Panc1 (cell line): ENCODE measurements around the gene NBPF1. TPM values are rescaled to one million over a fixed set of nuclear protein-coding genes. Genes with fewer than 3 reads are reported as not detected.
"Not testable (repeated sequence)": the region's sequence is repeated elsewhere in the genome, so short reads cannot be mapped to it uniquely, and the experiment has no call there.

Experiments used
- ATAC-seq: fragments of 200-7000 bp; cut with Tn5 transposase; 2 replicates; pipeline ENCODE4 v1.9.1; 2020; ENCODE audit warnings: mild to moderate bottlenecking, moderate library complexity
- BruUV-seq: library from RNA; stranded (reverse); fragments of 400-500 nt; replicated peaks from 2 replicates; lab custom pipeline; 2021; lab: Mats Ljungman, UMichigan
- CTCF ChIA-PET: fragments of 300-600 bp; sonication (Branson Sonifier 250); formaldehyde crosslinking; loops from one replicate; lab custom pipeline; 2022; ENCODE audit warnings: antibody characterized with exemption; lab: Charles Lee
- POLR2A ChIA-PET: fragments of 300-600 bp; sonication (Branson Sonifier 250); formaldehyde crosslinking; loops from one replicate; lab custom pipeline; 2022; ENCODE audit warnings: antibody characterized with exemption; lab: Charles Lee
- DNase-seq: peaks from one replicate; pipeline ENCODE4 v3.0.0-alpha.2; 2010; ENCODE audit warnings: low read depth, low spot score
- H3K27ac ChIP-seq: 2 replicates; pipeline ENCODE4 v1.5.1; 2011; ENCODE audit warnings: mild to moderate bottlenecking, low read length, inconsistent platforms
- H3K27me3 ChIP-seq: fragments of 200-500 bp; sonication (Bioruptor generic); 2 replicates; pipeline ENCODE4 v1.6.0; 2014; ENCODE audit warnings: low read length, inconsistent platforms; ENCODE audit not compliant: control insufficient read depth, insufficient read depth
- H3K36me3 ChIP-seq: fragments of 200-500 bp; sonication (Bioruptor generic); 2 replicates; pipeline ENCODE4 v1.5.1; 2014; ENCODE audit warnings: inconsistent platforms, mild to moderate bottlenecking, low read length, moderate library complexity; ENCODE audit not compliant: control insufficient read depth, insufficient read depth
- H3K4me1 ChIP-seq: 2 replicates; pipeline ENCODE4 v1.5.1; 2011; ENCODE audit warnings: inconsistent platforms, mild to moderate bottlenecking, low read length, moderate library complexity; ENCODE audit not compliant: control insufficient read depth, insufficient read depth
- H3K4me3 ChIP-seq, 2 experiments: 2 replicates each; pipeline ENCODE4 v1.5.1; 2011 to 2012; ENCODE audit warnings: low read depth in 2 of 2, low read length in 2 of 2, mild to moderate bottlenecking in 2 of 2, inconsistent platforms in 1 of 2, moderate library complexity in 1 of 2
- H3K9me3 ChIP-seq: fragments of 200-500 bp; sonication (Bioruptor generic); 2 replicates; pipeline ENCODE4 v1.5.1; 2014; ENCODE audit warnings: low read depth, mild to moderate bottlenecking, inconsistent platforms, low read length, moderate library complexity; ENCODE audit not compliant: control insufficient read depth, insufficient read depth
- POLR2AphosphoS5 ChIP-seq: IDR thresholded peaks from 2 replicates; pipeline ENCODE4 v1.6.1; 2012; ENCODE audit warnings: mild to moderate bottlenecking, low read depth, low read length, moderate library complexity
- SIN3A ChIP-seq: IDR thresholded peaks from 2 replicates; pipeline ENCODE4 v1.6.1; 2012; ENCODE audit warnings: low read depth, mild to moderate bottlenecking, low read length, moderate library complexity, borderline replicate concordance; ENCODE audit not compliant: insufficient read depth
- TCF7L2 ChIP-seq: IDR thresholded peaks from 2 replicates; pipeline ENCODE4 v1.6.1; 2011; ENCODE audit warnings: mild to moderate bottlenecking, low read depth, low read length, inconsistent platforms
- in situ Hi-C: cut with HindIII; loops from 2 replicates; pipeline ENCODE4 v1.10.0; 2016; ENCODE audit warnings: low sequenced_read_pairs, low pct_unique_long_range_greater_than_20kb
- intact Hi-C: fragments of 100-400 bp; cut with micrococcal nuclease; formaldehyde crosslinking; loops from one replicate; pipeline ENCODE4 v1.10.0; 2022; ENCODE audit not compliant: unreplicated experiment
- total RNA-seq: library from RNA; stranded (reverse); gene quantifications from one replicate; pipeline ENCODE4 v1.2.1, GENCODE V29; 2021; ENCODE audit not compliant: unreplicated experiment
- TF ChIP-seq, protein P1 (sequence below): fragments of 450-650 bp; IDR thresholded peaks from 2 replicates; pipeline ENCODE4 v1.5.1; 2017; ENCODE audit warnings: mild to moderate bottlenecking
- TF ChIP-seq, protein P2 (sequence below), 2 experiments: IDR thresholded peaks; 2 replicates each; pipeline ENCODE4 v1.6.1; 2011 to 2012; ENCODE audit warnings: low read depth in 2 of 2, control low read depth in 1 of 2, low read length in 1 of 2, mild to moderate bottlenecking in 1 of 2, moderate library complexity in 1 of 2; ENCODE audit not compliant: insufficient read depth in 1 of 2

The NBPF1 gene
- total RNA-seq, 1 experiment from 2014 or later, result 73.2 TPM

DNA sequence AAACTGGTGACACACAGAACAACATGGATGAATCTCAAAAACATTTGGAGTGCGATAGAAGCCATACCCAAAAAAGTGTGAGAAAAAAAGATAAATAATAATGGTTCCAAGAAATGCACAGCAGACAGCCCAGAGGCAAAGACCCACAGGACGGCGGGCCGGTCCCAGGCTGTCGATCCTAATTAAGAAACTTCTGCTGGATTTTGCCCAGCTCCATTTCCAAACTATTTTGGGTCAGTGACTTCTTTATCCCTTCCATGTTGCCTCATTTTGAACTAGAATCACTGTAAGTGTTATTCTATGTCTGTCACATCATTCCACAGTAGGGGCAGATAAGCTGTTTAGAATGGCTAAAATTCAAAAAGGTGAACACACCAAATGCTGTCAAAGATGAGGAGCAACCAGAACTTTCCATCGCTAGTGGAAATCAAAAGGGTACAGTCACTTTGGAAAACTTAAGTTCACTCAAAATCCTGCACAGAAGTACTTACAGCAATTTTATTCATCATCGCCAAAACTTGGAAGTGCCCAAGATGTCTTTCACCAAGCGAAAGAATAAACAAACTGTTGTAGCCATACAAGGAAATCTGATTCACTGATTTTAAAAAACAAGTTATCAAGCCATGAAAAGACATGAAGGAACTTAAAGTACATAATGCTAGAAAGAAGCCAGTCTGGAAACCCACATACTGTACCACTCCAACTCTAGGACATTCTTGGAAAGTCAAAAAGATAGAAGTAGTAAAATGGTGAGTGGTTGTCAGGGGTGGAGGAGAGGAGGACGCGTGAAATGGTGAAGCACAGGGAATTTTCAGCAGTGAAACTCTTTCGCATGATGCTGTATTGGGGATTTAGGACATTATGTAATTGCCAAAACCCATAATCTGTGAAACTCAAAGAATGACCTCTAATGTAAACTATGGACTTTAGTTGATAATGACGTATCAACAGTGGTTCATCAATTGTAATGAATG, 7.5 kb downstream of the NBPF1 start:
- no peak for DNase-seq
- H3K27me3 ChIP-seq, result no peaks in the 10 kb centered on the region
- intact Hi-C loops (no loop called here), in situ Hi-C loops (no loop called here)
- H3K4me3 ChIP-seq, result no peak overlapping the region
- TF ChIP-seq, protein P1, sequence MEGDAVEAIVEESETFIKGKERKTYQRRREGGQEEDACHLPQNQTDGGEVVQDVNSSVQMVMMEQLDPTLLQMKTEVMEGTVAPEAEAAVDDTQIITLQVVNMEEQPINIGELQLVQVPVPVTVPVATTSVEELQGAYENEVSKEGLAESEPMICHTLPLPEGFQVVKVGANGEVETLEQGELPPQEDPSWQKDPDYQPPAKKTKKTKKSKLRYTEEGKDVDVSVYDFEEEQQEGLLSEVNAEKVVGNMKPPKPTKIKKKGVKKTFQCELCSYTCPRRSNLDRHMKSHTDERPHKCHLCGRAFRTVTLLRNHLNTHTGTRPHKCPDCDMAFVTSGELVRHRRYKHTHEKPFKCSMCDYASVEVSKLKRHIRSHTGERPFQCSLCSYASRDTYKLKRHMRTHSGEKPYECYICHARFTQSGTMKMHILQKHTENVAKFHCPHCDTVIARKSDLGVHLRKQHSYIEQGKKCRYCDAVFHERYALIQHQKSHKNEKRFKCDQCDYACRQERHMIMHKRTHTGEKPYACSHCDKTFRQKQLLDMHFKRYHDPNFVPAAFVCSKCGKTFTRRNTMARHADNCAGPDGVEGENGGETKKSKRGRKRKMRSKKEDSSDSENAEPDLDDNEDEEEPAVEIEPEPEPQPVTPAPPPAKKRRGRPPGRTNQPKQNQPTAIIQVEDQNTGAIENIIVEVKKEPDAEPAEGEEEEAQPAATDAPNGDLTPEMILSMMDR, result no peak
- TF ChIP-seq SIN3A, result no peak
- TF ChIP-seq, protein P2, sequence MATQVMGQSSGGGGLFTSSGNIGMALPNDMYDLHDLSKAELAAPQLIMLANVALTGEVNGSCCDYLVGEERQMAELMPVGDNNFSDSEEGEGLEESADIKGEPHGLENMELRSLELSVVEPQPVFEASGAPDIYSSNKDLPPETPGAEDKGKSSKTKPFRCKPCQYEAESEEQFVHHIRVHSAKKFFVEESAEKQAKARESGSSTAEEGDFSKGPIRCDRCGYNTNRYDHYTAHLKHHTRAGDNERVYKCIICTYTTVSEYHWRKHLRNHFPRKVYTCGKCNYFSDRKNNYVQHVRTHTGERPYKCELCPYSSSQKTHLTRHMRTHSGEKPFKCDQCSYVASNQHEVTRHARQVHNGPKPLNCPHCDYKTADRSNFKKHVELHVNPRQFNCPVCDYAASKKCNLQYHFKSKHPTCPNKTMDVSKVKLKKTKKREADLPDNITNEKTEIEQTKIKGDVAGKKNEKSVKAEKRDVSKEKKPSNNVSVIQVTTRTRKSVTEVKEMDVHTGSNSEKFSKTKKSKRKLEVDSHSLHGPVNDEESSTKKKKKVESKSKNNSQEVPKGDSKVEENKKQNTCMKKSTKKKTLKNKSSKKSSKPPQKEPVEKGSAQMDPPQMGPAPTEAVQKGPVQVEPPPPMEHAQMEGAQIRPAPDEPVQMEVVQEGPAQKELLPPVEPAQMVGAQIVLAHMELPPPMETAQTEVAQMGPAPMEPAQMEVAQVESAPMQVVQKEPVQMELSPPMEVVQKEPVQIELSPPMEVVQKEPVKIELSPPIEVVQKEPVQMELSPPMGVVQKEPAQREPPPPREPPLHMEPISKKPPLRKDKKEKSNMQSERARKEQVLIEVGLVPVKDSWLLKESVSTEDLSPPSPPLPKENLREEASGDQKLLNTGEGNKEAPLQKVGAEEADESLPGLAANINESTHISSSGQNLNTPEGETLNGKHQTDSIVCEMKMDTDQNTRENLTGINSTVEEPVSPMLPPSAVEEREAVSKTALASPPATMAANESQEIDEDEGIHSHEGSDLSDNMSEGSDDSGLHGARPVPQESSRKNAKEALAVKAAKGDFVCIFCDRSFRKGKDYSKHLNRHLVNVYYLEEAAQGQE (IDR thresholded peaks at IDR 0.05; ENCODE audit: insufficient read depth in 1 of 2, low read depth in 2 of 2, low read length in 1 of 2), result no peak
- no peak for TF ChIP-seq POLR2AphosphoS5
- no peak for TF ChIP-seq TCF7L2
- ATAC-seq, result no peak
- H3K4me1 ChIP-seq, result peaks cover 3% of the 10 kb centered on the region
- peaks cover 21% of the 10 kb centered on the region for H3K36me3 ChIP-seq
- POLR2A ChIA-PET, result interaction anchor here (0.6 kb wide), 1 partner anchor 74 kb away, joined by 3 read pairs; no protein-coding TSS in a partner anchor
- CTCF ChIA-PET, result interaction anchor here (0.6 kb wide), 1 partner anchor 19 kb away, joined by 10 read pairs; no protein-coding TSS in a partner anchor
- BruUV-seq, result no TSS peak
- H3K27ac ChIP-seq, result no peak overlapping the region
- H3K9me3 ChIP-seq, result no peaks in the 10 kb centered on the region

DNA sequence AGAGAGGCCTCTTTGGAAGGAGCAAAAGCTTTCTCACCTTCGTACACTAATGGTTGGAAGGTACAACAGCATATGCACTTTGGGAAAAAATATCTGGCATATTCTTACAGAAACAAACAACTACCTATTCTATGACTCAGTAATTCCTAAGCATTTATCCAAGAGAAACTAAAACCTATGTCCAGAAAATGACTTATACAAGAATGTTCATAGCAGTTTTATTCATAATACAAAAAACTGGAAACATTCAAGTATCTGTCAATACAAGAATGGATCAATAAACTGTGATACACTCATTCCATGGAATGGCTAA, 8.2 kb downstream of the NBPF1 start:
- no peak for ATAC-seq
- TF ChIP-seq, protein P2 (IDR thresholded peaks at IDR 0.05; ENCODE audit: insufficient read depth in 1 of 2, low read depth in 2 of 2, low read length in 1 of 2), result no peak
- TF ChIP-seq POLR2AphosphoS5 (no peak), TCF7L2 (no peak), SIN3A (no peak)
- TF ChIP-seq, protein P1, result no peak

DNA sequence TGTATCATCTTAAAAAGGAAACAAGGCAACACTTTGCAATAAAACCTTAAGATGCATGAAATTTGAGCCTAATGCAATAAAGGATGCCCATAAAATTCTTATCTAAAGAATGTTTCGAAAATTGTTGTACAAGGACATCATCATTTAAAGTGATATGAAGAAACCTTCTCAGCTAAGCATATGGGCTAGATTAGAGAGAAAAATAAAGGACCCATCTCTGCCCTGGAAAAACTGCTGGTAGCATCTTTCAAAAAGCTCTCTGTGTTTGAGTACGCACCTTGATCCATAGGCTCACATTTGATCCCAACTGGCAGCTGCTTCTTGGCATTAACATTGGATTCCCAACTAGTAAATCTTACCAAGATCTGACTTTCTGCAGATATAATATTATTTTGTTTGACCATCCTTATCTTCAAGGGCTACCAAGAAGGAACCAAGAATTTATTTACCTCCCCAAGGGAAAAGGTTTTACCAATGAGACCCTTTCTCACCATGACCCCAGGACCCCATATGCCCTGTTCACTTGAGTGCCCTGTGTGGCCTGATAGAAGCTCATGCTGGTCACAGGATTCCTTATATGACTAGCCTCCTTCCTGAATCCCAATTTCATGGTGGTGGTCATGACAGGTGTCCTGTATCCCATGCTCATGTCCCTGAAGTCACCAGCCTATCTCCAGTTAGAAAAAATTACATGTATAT, 8.7 kb downstream of the NBPF1 start:
- H3K4me1 ChIP-seq, ATAC-seq, CTCF ChIA-PET, H3K9me3 ChIP-seq, BruUV-seq, H3K4me3 ChIP-seq, POLR2A ChIA-PET, H3K27me3 ChIP-seq, H3K27ac ChIP-seq, intact Hi-C loops, DNase-seq, in situ Hi-C loops: not testable (repeated sequence)
- H3K36me3 ChIP-seq, result peaks cover 21% of the 10 kb centered on the region

More for the DNA sequence above, 8.2 kb downstream of the NBPF1 start:
- ChIA-PET POLR2A (no interaction called here), CTCF (interaction anchor here (0.6 kb wide), 1 partner anchor 20 kb away, joined by 10 read pairs; no protein-coding TSS in a partner anchor)
- peaks cover 21% of the 10 kb centered on the region for H3K36me3 ChIP-seq
- H3K9me3 ChIP-seq, result no peaks in the 10 kb centered on the region
- DNase-seq, result no peak
- in situ Hi-C loops, result no loop called here
- intact Hi-C loops, result no loop called here
- no TSS peak for BruUV-seq
- H3K4me3 ChIP-seq, result no peak overlapping the region
- H3K4me1 ChIP-seq, result peaks cover 3% of the 10 kb centered on the region
- H3K27me3 ChIP-seq, result no peaks in the 10 kb centered on the region
- no peak overlapping the region for H3K27ac ChIP-seq
